WERI-Rb-1 (cell line): ENCODE results near the gene SUV39H1.

Source experiments
- DNase-seq: peaks from one replicate; pipeline ENCODE4 v3.0.0-alpha.2; 2020
- H3K27ac ChIP-seq: fragments of 250-450 bp; sonication (Bioruptor Pico); 2 replicates; pipeline ENCODE4 v1.5.1; 2020; ENCODE audit warnings: mild to moderate bottlenecking, moderate library complexity
- H3K27me3 ChIP-seq: fragments of 250-450 bp; sonication (Bioruptor Pico); 2 replicates; pipeline ENCODE4 v1.5.1; 2021; ENCODE audit warnings: mild to moderate bottlenecking, low read depth, moderate library complexity; ENCODE audit not compliant: insufficient read depth, severe bottlenecking
- H3K36me3 ChIP-seq: fragments of 250-450 bp; sonication (Bioruptor Pico); 2 replicates; pipeline ENCODE4 v1.5.1; 2020; ENCODE audit warnings: mild to moderate bottlenecking, moderate library complexity
- H3K4me3 ChIP-seq: 2 replicates; pipeline ENCODE4 v1.5.1; 2011; ENCODE audit warnings: low read depth, mild to moderate bottlenecking, control low read depth, low read length
- H3K9me3 ChIP-seq: fragments of 250-450 bp; sonication (Bioruptor Pico); 2 replicates; pipeline ENCODE4 v1.5.1; 2021; ENCODE audit warnings: mild to moderate bottlenecking, moderate library complexity; ENCODE audit not compliant: severe bottlenecking
- TF ChIP-seq, protein P1 (sequence below): IDR thresholded peaks from 2 replicates; pipeline ENCODE4 v1.5.1; 2011; ENCODE audit warnings: low read depth, mild to moderate bottlenecking, control low read depth, inconsistent platforms, low read length

SUV39H1 gene

DNA sequence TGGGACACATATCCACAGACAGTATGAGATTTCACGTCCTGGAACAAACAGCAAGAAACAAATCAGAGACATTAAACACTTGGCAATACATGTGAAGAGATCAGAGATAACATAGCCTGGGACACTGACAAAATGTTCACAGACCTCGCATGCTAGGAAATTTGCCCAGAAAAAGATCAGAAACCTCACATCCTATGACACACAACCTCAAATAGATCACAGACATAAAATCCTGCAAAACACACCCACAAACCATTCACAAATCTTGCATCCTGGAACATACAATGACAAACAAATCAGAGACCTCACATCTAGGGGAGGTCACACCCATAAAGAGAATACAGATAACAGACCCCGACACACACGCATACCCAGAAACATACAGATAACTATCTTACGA lies 18.0 kb downstream of the SUV39H1 start:
- Histone ChIP-seq H3K36me3 (no peaks in the 10 kb centered on the region; the same call in 1 of the 2 replicates), H3K27me3 (peaks cover 6% of the 10 kb centered on the region), H3K27ac (no peak overlapping the region; the same call in 1 of the 2 replicates), H3K9me3 (no peaks in the 10 kb centered on the region), H3K4me3 (no peak overlapping the region)
- TF ChIP-seq, protein P1, sequence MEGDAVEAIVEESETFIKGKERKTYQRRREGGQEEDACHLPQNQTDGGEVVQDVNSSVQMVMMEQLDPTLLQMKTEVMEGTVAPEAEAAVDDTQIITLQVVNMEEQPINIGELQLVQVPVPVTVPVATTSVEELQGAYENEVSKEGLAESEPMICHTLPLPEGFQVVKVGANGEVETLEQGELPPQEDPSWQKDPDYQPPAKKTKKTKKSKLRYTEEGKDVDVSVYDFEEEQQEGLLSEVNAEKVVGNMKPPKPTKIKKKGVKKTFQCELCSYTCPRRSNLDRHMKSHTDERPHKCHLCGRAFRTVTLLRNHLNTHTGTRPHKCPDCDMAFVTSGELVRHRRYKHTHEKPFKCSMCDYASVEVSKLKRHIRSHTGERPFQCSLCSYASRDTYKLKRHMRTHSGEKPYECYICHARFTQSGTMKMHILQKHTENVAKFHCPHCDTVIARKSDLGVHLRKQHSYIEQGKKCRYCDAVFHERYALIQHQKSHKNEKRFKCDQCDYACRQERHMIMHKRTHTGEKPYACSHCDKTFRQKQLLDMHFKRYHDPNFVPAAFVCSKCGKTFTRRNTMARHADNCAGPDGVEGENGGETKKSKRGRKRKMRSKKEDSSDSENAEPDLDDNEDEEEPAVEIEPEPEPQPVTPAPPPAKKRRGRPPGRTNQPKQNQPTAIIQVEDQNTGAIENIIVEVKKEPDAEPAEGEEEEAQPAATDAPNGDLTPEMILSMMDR, result no peak
- DNase-seq, result no peak

DNA sequence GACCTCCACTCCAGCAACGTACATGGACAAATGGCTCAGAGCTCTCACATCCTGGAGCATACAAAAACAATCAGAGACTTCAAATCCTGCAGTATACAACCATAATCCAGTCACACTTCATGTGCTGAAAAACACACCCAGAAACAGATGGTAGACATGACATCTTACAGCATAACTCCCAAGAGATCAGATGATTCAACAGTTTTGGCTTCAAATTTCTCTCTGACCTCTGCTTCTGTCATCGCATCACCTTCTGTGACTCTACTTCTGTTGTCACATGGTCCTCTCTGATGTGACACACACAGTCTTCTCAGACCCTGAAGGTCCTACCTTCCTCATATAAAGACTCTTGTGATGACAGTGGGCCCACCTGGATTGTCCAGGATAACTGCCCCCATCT lies 18.5 kb downstream of the SUV39H1 start:
- Histone ChIP-seq H3K27me3 (peaks cover 6% of the 10 kb centered on the region), H3K4me3 (no peak overlapping the region), H3K36me3 (no peaks in the 10 kb centered on the region), H3K27ac (no peak overlapping the region; the same call in 1 of the 2 replicates), H3K9me3 (no peaks in the 10 kb centered on the region)
- no peak for DNase-seq
- TF ChIP-seq, protein P1, result no peak

DNA sequence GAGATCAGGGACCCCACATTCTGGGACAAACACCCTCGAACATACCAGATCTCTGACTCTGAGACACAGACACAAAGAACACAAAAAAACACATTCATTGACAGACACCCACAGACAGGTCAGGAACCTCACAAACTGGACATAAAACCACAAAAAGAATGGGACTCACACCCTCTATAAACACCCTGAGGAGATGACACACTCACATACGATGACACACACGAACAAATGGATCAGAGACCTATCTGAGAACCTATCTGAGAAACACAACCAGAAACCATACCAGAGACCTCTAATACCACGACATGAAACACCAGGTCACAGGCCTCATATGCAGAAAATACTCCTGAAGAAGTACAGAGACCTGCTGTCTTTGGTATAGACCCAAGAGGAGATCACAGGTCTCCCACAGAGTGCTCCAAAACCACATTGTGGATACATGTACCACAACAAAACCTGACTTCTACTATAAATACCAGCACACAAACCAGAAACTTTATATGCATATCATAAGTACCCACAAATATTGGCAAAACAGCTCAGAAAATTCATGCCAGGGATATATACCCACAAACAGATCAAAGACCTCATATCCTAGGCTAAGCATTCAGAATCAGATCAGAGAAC lies 19.5 kb downstream of the SUV39H1 start:
- no peaks in the 10 kb centered on the region for H3K9me3 ChIP-seq

DNA sequence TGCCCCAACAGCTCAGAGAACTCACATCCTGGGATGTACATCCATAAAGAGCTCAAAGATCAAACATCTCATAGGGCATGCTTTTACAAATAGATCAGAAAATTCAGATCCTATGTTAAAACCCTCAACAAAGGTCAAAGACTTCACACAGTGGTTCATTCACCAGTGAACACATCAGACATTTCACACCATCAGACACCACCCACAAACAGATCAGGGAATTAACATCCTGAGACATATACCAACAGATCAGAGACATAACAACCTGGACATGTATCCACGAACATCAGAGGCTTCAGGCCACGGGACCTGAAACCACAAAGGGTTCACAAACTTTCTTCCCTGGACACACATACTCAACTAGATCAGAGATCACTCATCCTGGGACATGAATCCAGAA lies 23.4 kb downstream of the SUV39H1 start:
- Histone ChIP-seq H3K9me3 (no peaks in the 10 kb centered on the region), H3K27me3 (peaks cover 3% of the 10 kb centered on the region)
- no peak for DNase-seq

More for the DNA sequence above, 19.5 kb downstream of the SUV39H1 start:
- Histone ChIP-seq H3K27me3 (peaks cover 6% of the 10 kb centered on the region), H3K27ac (no peak overlapping the region), H3K4me3 (no peak overlapping the region), H3K36me3 (no peaks in the 10 kb centered on the region)
- DNase-seq, result no peak
- TF ChIP-seq, protein P1, result no peak

DNA sequence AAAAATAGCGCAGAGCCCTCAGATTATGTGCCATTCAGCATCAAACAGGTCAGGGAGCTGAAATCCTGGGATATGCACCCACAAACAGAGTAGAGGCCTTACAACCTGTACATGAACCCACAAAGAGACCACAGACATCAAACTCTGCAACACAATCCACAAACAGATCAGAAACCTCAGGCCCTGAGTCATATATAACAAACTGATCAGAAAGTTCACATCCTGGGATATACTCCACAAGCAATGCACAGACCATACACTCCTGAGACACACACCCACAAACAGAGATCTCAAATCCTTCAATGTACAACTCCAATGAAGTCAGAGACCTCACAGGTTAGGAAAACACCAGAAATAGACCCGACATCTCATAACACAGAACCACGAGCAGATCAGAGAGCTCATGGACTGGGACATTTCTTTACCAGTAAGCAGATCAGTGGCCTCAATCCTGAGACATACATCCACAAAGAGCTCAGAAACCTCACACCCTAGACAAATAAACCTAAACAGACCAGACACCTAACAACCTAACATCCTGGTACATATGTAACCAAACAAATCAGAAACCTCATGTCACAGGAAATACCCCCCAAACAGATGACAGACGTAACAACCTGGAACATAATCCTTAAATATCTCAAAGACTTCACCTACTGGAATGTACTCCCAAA lies 24.2 kb downstream of the SUV39H1 start:
- H3K9me3 ChIP-seq, result no peaks in the 10 kb centered on the region
- no peak overlapping the region for H3K4me3 ChIP-seq
- no peak overlapping the region for H3K27ac ChIP-seq
- TF ChIP-seq, protein P1, result no peak
- H3K27me3 ChIP-seq, result peaks cover under 1% of the 10 kb centered on the region
- H3K36me3 ChIP-seq, result no peaks in the 10 kb centered on the region
- DNase-seq, result no peak

More for the DNA sequence above, 23.4 kb downstream of the SUV39H1 start:
- Histone ChIP-seq H3K27ac (no peak overlapping the region), H3K36me3 (no peaks in the 10 kb centered on the region), H3K4me3 (no peak overlapping the region)
- TF ChIP-seq, protein P1, result no peak
